GM20000 (cell line): Measurements from ENCODE around the gene LILRB5.
"Not testable (repeated sequence)": the region's sequence is repeated elsewhere in the genome, so short reads cannot be mapped to it uniquely, and the experiment has no call there.

Experiments used
- DNase-seq: peaks from one replicate; pipeline ENCODE4 v3.0.0; 2012; ENCODE audit warnings: low spot score
- CTCF ChIP-seq: IDR thresholded peaks from 2 replicates; pipeline ENCODE4 v1.5.1; 2012; ENCODE audit warnings: mild to moderate bottlenecking, control low read depth; ENCODE audit errors: extremely low read depth, missing control alignments

The LILRB5 gene

GRCh38 chr19:54218960-54219661, 38.0 kb downstream of the LILRB5 start:
- DNase-seq: no peak
- TF ChIP-seq CTCF: no peak

GRCh38 chr19:54218259-54218658, 38.8 kb downstream of the LILRB5 start:
- TF ChIP-seq CTCF: no peak
- DNase-seq: no peak

GRCh38 chr19:54217517-54218247, 39.4 kb downstream of the LILRB5 start:
- not testable (repeated sequence) for DNase-seq

GRCh38 chr19:54216869-54217268, 40.2 kb downstream of the LILRB5 start:
- DNase-seq: no peak
- TF ChIP-seq CTCF: no peak

- DNase-seq: not testable (repeated sequence)
Observed at GRCh38 chr19:54214734-54215133, 42.3 kb downstream of the LILRB5 start.

GRCh38 chr19:54214217-54214616, 42.9 kb downstream of the LILRB5 start:
- DNase-seq: not testable (repeated sequence)

GRCh38 chr19:54211235-54211634, 45.8 kb downstream of the LILRB5 start:
- no peak for TF ChIP-seq CTCF

GRCh38 chr19:54209811-54210494, 47.1 kb downstream of the LILRB5 start:
- no peak for DNase-seq

More at GRCh38 chr19:54211235-54211634, 45.8 kb downstream of the LILRB5 start:
- no peak for DNase-seq

More at GRCh38 chr19:54209811-54210494, 47.1 kb downstream of the LILRB5 start:
- TF ChIP-seq CTCF: no peak
